GM23248 (cell line): ENCODE results near the gene GALNT17.

Experiments used
- EZH2 ChIP-seq: fragments of 200-600 bp; sonication (generic); IDR thresholded peaks from 2 replicates; pipeline ENCODE4 v1.6.1; 2018; ENCODE audit warnings: antibody characterized with exemption, mild to moderate bottlenecking; ENCODE audit not compliant: insufficient read depth, poor library complexity, severe bottlenecking
- EZH2phosphoT487 ChIP-seq: fragments of 200-600 bp; sonication (generic); IDR thresholded peaks from 2 replicates; pipeline ENCODE4 v1.6.1; 2018; ENCODE audit warnings: antibody characterized with exemption, moderate library complexity, mild to moderate bottlenecking, low read depth; ENCODE audit not compliant: insufficient read depth

DNA sequence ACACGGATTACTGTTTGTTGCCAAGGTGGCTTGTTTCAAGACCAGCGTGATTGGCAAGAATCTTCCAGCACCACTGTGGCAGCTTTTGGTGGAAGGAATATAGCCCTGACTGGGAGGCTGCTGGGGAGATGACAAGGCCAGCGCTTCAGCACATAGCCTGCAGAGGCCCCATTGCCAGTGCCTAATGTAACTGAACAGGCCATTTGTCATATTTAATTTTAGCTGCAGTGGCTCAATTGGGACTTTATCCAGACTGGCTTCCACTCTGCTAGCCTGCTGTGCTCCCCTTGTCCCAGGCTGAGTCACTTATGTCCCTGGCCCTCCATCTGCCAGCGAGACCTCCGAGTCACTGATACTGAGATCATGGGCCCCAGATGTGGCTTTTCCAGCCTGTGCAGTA is 483.1 kb downstream of the GALNT17 start:
- TF ChIP-seq EZH2 (no peak), EZH2phosphoT487 (no peak)
